Erythroblast (primary cell): Measurements from ENCODE around the gene FAM81B.

Source experiments
- GATA1 ChIP-seq: IDR thresholded peaks from 2 replicates; pipeline ENCODE4 v1.6.1; 2011; ENCODE audit warnings: low read depth, mild to moderate bottlenecking, control low read depth, low read length, moderate library complexity
- POLR2A ChIP-seq: IDR thresholded peaks from 2 replicates; pipeline ENCODE4 v1.6.1; 2011; ENCODE audit warnings: mild to moderate bottlenecking, low read length

- TF ChIP-seq POLR2A (no peak), GATA1 (no peak)
Observed at GRCh38 chr5:95401626-95402025, 10.5 kb downstream of the FAM81B start.
